GM21515 (cell line): ENCODE results near the gene DHX34.
"Not testable (repeated sequence)": the region's sequence is repeated elsewhere in the genome, so short reads cannot be mapped to it uniquely, and the experiment has no call there.

Source experiments
- ATAC-seq: cut with Tn5 transposase; IDR thresholded peaks from one replicate; pipeline ENCODE4 v1.9.1; 2021; ENCODE audit not compliant: unreplicated experiment

DHX34 gene

GRCh38 chr19:47330466-47330869 lies 18.6 kb upstream of the DHX34 start:
- ATAC-seq, result no peak

GRCh38 chr19:47331490-47331889 lies 17.6 kb upstream of the DHX34 start:
- no peak for ATAC-seq

GRCh38 chr19:47331931-47332547 lies 17.1 kb upstream of the DHX34 start, which contains the start of gene C5AR2:
C5AR2 (plus strand) TSS chr19:47332175; CDS start chr19:47340800, 8,625 bp downstream.
- no peak for ATAC-seq

GRCh38 chr19:47336765-47337718 lies 12.1 kb upstream of the DHX34 start:
- not testable (repeated sequence) for ATAC-seq

GRCh38 chr19:47339196-47339880 lies 9.8 kb upstream of the DHX34 start:
- ATAC-seq, result no peak

GRCh38 chr19:47340477-47341208 lies 8.5 kb upstream of the DHX34 start:
- ATAC-seq, result no peak

GRCh38 chr19:47341734-47342133 lies 7.4 kb upstream of the DHX34 start:
- no peak for ATAC-seq

- no peak for ATAC-seq
These were observed 5.8 kb upstream of the DHX34 start for GRCh38 chr19:47343194-47343802.

GRCh38 chr19:47344425-47344824 lies 4.7 kb upstream of the DHX34 start:
- no peak for ATAC-seq

- not testable (repeated sequence) for ATAC-seq
These were observed 3.1 kb upstream of the DHX34 start for GRCh38 chr19:47346024-47346423.

GRCh38 chr19:47350630-47351029 lies 1.5 kb downstream of the DHX34 start:
- ATAC-seq, result no peak

GRCh38 chr19:47351548-47351947 lies 2.4 kb downstream of the DHX34 start:
- ATAC-seq, result no peak

- no peak for ATAC-seq
These were observed 3.0 kb downstream of the DHX34 start for GRCh38 chr19:47352095-47352494.

- ATAC-seq, result no peak
These were observed 4.2 kb downstream of the DHX34 start for GRCh38 chr19:47353307-47353712.

- ATAC-seq, result no peak
These were observed 7.8 kb downstream of the DHX34 start for GRCh38 chr19:47356900-47357299.

GRCh38 chr19:47357788-47358680 lies 8.9 kb downstream of the DHX34 start:
- no peak for ATAC-seq

- no peak for ATAC-seq
These were observed 9.8 kb downstream of the DHX34 start for GRCh38 chr19:47358936-47359335.

- no peak for ATAC-seq
These were observed 13.2 kb downstream of the DHX34 start for GRCh38 chr19:47362321-47362720.

- ATAC-seq, result no peak
These were observed 14.8 kb downstream of the DHX34 start for GRCh38 chr19:47363758-47364531.
